ENCODE results near the gene CXCR5.

Gene CXCR5

GRCh38 chr11:118928870-118929500, 45.3 kb downstream of the CXCR5 start:
- FAIRE-seq: no peak

GRCh38 chr11:118929501-118930093, 45.9 kb downstream of the CXCR5 start:
- no peak for FAIRE-seq

- no peak for FAIRE-seq
Measured at GRCh38 chr11:118930094-118930712, 46.5 kb downstream of the CXCR5 start.

DNA sequence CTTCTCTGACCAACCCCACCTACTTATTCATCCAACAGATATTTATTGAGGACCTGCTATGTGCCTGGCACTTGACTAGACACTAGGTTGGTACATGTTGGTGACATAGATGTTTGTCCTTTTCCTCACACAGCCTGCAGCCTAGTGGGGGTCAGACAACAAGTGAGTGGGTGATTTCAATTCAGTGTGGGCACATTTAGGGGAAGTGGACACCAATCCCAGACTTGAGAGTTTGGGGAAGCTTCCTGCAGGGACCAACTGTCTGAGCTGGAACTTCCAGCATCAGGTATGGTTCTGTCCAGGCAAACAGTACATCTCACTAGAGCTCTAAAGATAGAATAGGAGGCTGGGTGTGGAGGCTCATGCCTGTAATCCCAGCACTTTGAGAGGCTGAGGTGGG, 47.9 kb downstream of the CXCR5 start:
- FAIRE-seq: no peak

DNA sequence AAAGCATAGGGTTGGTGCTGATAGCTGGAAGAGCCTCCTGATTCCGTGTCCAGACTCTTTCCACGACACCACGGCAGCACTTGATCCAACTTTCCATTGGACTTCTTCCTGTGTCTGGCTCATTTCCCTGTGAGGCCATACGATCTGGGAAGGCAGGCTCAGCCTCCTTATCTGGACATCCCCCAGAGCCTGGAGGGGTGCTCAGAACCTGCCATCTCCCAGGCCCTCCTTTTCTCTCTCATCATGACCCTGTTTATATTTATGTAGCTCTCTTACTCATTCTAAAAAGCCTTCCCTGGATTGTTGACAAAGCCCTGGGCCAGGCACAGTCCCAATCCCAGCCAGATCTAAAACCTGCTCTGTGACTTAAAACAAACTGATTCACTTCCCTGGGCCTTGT, 49.8 kb downstream of the CXCR5 start:
- FAIRE-seq: no peak

DNA sequence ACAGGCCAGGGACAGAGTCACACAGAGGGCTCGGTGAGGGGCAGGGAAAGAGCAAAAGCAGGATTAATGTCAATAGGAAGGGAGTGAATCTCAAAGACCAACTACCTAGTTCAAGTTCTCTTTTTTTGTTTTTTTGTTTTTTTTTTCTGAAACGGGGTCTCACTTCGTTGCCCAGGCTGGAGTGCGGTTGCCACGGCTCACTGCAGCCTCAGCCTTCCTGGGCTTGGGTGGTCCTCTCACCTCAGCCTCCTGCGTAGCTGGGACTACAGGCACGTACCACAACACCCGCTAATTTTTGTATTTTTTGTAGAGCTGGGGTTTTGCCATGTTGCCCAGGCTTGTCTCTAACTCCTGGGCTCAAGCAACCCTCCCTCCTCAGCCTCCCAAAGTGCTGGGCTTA, 51.7 kb downstream of the CXCR5 start:
- FAIRE-seq: no peak

DNA sequence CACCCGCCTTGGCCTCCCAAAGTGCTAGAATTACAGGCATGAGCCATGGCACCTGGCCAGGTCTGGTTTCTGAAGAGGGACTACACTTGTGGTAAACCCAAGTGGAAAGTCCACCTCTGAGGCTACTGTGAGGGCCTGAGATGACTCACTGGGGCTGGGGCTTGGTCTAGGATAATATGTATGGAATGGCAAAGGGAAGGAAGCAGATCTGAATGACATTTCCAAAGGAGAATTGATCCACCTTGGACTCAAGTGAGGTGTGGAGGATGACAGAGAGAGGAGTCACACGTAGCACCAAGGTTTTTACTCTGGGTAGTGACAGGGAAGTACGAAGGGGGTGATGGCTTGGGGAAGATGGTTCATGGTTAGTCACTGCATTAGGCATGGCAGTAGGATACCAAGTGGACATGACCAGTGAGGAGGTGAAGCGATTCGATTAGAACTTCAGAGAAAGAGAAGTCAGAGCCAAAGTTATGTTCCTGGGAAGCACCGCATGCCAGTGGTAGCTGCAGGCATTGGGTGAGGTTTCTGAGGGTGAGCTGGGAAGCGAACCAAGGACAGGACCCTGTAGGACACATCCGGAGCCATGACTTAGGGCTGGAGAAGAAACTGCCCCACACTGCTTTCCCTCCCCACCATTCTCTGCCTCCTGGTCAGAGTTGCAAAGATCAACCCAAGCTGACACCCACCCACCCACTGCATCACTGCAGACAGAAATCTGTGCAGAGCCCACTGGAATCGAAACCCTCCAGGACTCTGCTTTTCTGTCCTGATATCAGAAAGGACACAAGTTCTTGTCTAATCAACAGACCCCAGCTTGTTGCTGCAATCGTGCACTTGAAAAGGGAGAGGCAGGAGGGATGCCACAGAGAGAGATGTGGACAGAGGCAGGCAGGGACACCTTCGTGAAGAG, 55.1 kb downstream of the CXCR5 start:
- no peak for FAIRE-seq

GRCh38 chr11:118939404-118939915, 55.8 kb downstream of the CXCR5 start:
- no peak for FAIRE-seq

DNA sequence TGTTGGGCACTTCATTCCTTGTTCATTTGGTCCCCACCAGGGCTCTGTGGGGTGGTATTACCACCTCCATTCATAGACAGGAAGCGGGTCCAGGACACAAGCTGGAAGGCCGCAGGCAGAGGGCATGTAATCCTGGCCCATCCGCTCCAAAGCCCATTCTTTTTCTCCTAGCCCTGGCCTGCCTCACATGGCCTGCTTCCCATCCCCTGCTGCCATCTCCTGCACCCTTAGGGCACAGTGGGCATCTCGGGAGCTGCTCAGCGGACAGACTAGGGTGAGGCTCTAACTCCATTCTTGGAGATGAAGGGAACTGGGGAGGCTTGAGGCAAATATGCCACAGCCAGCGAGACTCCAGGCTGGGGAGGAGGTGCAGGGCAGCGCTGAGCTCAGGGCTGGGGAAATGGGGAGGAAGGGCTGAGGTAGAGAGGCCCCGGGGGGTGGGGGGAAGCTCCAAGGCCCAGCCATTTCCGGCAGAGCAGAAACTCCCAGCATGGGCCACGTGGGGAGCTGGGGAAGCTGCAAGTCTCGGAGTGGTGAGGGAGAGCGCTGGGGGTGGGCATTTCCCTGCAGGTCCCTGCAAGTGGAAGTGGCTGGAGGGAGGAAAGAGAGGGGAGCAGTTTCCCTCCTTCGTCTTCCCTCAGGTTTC, 56.4 kb downstream of the CXCR5 start:
- no peak for FAIRE-seq

DNA sequence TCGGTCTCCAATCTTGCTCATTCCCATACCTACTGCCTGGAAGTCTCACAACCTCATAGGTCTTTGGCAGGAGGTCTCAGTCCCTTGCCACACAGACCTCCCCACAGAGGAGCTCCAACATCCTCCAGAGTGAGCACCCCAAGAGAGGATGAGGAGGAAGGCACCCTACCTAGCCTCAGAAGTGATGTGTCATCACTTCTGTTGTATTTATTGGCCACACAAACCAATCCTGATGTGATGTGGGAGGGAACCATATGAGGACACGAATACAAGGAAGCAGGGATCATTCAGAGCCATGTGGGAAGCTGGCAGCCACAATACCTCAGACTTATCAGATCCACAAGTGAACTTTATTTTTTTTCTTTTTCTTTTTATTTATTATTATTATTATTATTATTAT, 63.4 kb downstream of the CXCR5 start:
- FAIRE-seq: no peak

Data from endometrium (tissue), 2 donors.